ENCODE data around the gene TSPAN19.
A peak's percentile ranks its signal among the peaks of the same experiment; 100 is the strongest.
"Not testable (repeated sequence)": the region's sequence is repeated elsewhere in the genome, so short reads cannot be mapped to it uniquely, and the experiment has no call there.

The TSPAN19 gene

DNA sequence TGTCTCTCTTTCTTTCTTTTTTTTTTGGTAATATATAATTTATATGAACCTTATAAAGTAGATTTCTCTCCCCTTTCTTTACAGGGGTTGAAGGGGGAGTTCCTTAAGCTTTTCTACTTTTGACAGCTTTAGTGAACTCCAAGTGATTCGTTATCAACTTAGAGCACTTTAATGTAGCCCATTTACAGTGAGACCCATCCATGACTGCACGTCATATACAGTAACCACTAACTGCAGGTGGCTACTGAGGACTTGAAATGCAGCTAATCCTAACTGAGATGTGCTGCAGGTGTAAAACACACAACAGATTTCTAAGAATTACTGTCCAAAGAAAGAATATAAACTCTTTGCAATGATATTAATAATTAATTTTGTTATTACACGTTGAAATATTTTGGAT lies 656 bp upstream of the TSPAN19 start:
- Histone ChIP-seq H3K4me3 (ENCODE audit: low read depth in 1 of 2, low read length in 2 of 2) (peak overlapping the region in 1 of 2 donors; percentile 68), H3K4me1 (ENCODE audit: insufficient read depth, low read length) (no peaks in the 10 kb centered on the region), H3K27ac (ENCODE audit: low read depth, low read length) (no peak overlapping the region), H3K9ac (ENCODE audit: low read length) (no peak overlapping the region), H3K36me3 (ENCODE audit: insufficient read depth, low read length) (no peaks in the 10 kb centered on the region), H3K27me3 (ENCODE audit: control insufficient read depth in 1 of 2, insufficient read depth in 2 of 2, low read length in 2 of 2) (no peaks in the 10 kb centered on the region), H3K9me3 (ENCODE audit: low read length) (no peaks in the 10 kb centered on the region)

DNA sequence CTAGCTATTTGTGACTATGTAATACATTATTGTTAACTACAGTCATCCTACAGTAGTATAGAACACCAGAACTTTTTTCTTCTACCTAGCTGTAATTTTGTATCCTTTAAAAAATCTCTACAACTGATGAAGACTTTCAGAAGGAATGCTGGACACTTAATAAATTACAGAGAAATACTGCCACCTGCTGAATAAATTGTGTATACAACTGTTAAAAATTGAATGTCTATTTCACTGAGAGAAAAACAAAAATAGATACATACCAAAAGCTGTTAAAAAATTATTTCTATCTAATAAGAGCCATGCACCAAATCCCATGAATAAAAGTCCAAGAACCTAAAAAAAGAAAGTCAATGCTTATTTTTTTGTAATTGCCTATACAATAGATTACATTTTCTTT lies 6.6 kb downstream of the TSPAN19 start:
- Histone ChIP-seq H3K9me3 (ENCODE audit: low read length) (no peaks in the 10 kb centered on the region), H3K27me3 (ENCODE audit: control insufficient read depth in 1 of 2, insufficient read depth in 2 of 2, low read length in 2 of 2) (no peaks in the 10 kb centered on the region), H3K4me1 (ENCODE audit: insufficient read depth, low read length) (no peaks in the 10 kb centered on the region), H3K36me3 (ENCODE audit: insufficient read depth, low read length) (no peaks in the 10 kb centered on the region), H3K27ac (ENCODE audit: low read depth, low read length) (no peak overlapping the region), H3K4me3 (ENCODE audit: low read depth in 1 of 2, low read length in 2 of 2) (no peak overlapping the region), H3K9ac (ENCODE audit: low read length) (no peak overlapping the region)

DNA sequence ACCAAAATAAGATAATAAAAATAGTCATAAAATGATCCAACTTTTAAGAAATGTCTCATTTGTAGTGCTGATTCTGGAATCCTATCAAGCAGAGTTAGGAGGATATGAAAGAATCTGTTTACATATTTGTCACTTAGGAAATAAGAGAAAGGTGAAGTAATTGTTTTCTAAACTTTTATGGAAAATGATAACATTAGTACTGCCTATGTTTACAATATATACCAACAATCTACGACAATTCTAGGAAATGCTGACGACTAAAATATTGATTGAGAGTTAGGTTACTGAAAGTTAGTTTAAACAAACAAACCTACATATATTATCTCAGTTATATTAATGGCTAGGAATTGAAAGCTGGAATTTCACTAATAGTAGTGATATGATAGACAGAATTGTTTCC lies 18.0 kb downstream of the TSPAN19 start:
- H3K4me3 ChIP-seq (ENCODE audit: low read depth in 1 of 2, low read length in 2 of 2) = no peak overlapping the region
- H3K4me1 ChIP-seq (ENCODE audit: insufficient read depth, low read length) = no peaks in the 10 kb centered on the region
- H3K9me3 ChIP-seq (ENCODE audit: low read length) = no peaks in the 10 kb centered on the region
- no peaks in the 10 kb centered on the region for H3K27me3 ChIP-seq (ENCODE audit: control insufficient read depth in 1 of 2, insufficient read depth in 2 of 2, low read length in 2 of 2)
- H3K27ac ChIP-seq (ENCODE audit: low read depth, low read length) = no peak overlapping the region
- no peak overlapping the region for H3K9ac ChIP-seq (ENCODE audit: low read length)
- no peaks in the 10 kb centered on the region for H3K36me3 ChIP-seq (ENCODE audit: insufficient read depth, low read length)

DNA sequence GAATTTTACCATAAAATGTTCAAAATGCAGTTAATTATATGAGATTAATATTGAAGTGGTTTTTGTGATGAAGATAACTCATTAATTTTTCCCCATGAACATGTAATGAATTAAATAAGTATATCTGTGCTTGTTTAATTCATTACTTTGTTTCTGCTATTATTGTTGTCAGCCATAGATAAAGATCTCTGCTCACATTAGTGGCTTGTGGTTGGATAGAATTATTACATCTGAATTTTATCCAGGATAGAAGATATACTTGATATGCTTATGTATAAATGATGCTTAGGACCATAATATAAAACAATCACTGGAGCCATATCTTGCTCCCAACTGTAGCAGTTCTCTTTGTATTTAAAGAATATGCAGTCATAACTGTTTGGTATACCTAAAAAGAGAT lies 18.5 kb downstream of the TSPAN19 start:
- Histone ChIP-seq H3K27me3 (ENCODE audit: control insufficient read depth in 1 of 2, insufficient read depth in 2 of 2, low read length in 2 of 2) (no peaks in the 10 kb centered on the region), H3K9me3 (ENCODE audit: low read length) (no peaks in the 10 kb centered on the region), H3K9ac (ENCODE audit: low read length) (no peak overlapping the region), H3K4me3 (ENCODE audit: low read depth in 1 of 2, low read length in 2 of 2) (no peak overlapping the region), H3K27ac (ENCODE audit: low read depth, low read length) (no peak overlapping the region), H3K4me1 (ENCODE audit: insufficient read depth, low read length) (no peaks in the 10 kb centered on the region), H3K36me3 (ENCODE audit: insufficient read depth, low read length) (no peaks in the 10 kb centered on the region)

DNA sequence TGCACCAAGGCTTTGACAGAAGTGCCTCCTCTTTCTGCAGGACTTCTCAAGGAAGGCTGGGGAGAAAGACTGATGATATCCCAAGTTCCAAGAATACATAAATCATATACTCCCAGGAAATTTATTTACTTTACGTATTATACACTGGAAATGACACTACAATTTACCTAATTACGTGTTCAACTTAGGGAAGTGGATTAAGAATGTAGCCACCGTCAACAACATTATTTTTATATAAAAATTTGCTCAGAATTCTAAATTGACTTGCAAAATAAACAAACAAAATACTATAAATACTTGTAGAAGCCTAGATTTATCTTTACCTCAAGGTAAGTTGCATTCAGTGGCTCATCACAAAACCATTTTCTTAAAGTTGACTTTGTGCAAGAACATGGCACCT lies 18.9 kb downstream of the TSPAN19 start:
- no peak overlapping the region for H3K4me3 ChIP-seq (ENCODE audit: low read depth in 1 of 2, low read length in 2 of 2)
- H3K27ac ChIP-seq (ENCODE audit: low read depth, low read length) = no peak overlapping the region
- no peaks in the 10 kb centered on the region for H3K27me3 ChIP-seq (ENCODE audit: control insufficient read depth in 1 of 2, insufficient read depth in 2 of 2, low read length in 2 of 2)
- no peaks in the 10 kb centered on the region for H3K9me3 ChIP-seq (ENCODE audit: low read length)
- H3K36me3 ChIP-seq (ENCODE audit: insufficient read depth, low read length) = no peaks in the 10 kb centered on the region
- no peak overlapping the region for H3K9ac ChIP-seq (ENCODE audit: low read length)
- H3K4me1 ChIP-seq (ENCODE audit: insufficient read depth, low read length) = no peaks in the 10 kb centered on the region

DNA sequence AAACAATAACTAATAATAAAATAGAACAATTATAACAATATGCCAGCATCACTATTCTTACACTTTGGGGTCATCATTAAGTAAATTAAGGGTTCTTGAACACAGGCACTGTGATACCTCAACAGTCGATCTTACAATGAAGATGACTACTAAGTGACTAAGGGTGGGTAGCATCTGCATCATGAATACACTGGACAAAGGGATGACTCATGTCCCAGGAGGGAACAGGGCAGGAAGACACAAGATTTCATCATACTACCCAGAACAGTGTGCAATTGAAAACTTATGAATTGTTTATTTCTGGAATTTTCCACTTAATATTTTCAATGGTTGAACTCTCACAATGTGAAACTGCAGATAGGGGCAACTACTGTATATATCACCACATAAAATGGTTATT lies 19.7 kb downstream of the TSPAN19 start:
- no peaks in the 10 kb centered on the region for H3K9me3 ChIP-seq (ENCODE audit: low read length)
- H3K9ac ChIP-seq (ENCODE audit: low read length) = no peak overlapping the region
- no peak overlapping the region for H3K4me3 ChIP-seq (ENCODE audit: low read depth in 1 of 2, low read length in 2 of 2)
- H3K27ac ChIP-seq (ENCODE audit: low read depth, low read length) = no peak overlapping the region
- H3K27me3 ChIP-seq (ENCODE audit: control insufficient read depth in 1 of 2, insufficient read depth in 2 of 2, low read length in 2 of 2) = no peaks in the 10 kb centered on the region
- H3K36me3 ChIP-seq (ENCODE audit: insufficient read depth, low read length) = no peaks in the 10 kb centered on the region
- H3K4me1 ChIP-seq (ENCODE audit: insufficient read depth, low read length) = no peaks in the 10 kb centered on the region

DNA sequence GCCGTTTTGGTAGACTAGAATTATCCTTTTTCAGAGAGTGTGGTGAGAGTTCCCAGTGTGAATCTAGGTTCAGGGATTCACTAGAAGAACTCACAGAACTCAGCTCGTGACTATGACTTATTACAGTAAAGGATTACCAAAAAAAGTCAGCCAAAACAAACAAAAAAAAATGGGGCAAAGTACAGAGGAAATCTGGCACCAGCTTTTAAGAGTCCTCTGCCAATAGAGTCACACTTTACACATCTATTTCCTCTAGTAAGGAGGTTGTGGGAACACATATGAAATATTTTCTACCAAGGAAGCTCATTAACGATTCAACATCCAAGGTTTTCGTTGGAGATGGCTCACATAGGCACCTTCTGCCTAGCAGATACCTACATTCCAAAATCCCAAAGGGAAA lies 28.2 kb downstream of the TSPAN19 start:
- Histone ChIP-seq H3K36me3 (ENCODE audit: insufficient read depth, low read length) (no peaks in the 10 kb centered on the region), H3K9ac (ENCODE audit: low read length) (no peak overlapping the region), H3K27ac (ENCODE audit: low read depth, low read length) (no peak overlapping the region), H3K4me1 (ENCODE audit: insufficient read depth, low read length) (no peaks in the 10 kb centered on the region), H3K4me3 (ENCODE audit: low read depth in 1 of 2, low read length in 2 of 2) (no peak overlapping the region), H3K9me3 (ENCODE audit: low read length) (no peaks in the 10 kb centered on the region), H3K27me3 (ENCODE audit: control insufficient read depth in 1 of 2, insufficient read depth in 2 of 2, low read length in 2 of 2) (no peaks in the 10 kb centered on the region)

DNA sequence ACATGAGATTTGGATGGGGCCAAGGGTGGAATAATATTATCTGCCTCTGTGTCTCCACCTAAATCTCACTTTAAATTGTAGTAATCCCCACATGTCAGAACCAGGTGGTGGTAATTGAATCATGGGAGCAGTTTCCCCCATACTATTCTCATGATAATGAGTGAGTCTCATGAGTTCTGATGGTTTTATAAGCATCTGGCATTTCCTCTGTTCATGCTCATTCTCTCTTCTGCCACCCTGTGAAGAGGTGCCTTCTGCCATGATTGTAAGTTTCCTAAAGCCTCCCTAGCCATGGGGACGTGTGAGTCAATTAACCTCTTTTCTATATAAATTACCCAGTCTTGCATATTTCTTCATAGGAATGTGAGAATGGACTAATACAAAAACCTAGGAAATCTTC lies 29.9 kb downstream of the TSPAN19 start:
- Histone ChIP-seq H3K9ac (ENCODE audit: low read length) (no peak overlapping the region), H3K9me3 (ENCODE audit: low read length) (no peaks in the 10 kb centered on the region), H3K4me1 (ENCODE audit: insufficient read depth, low read length) (no peaks in the 10 kb centered on the region), H3K36me3 (ENCODE audit: insufficient read depth, low read length) (no peaks in the 10 kb centered on the region), H3K27ac (ENCODE audit: low read depth, low read length) (no peak overlapping the region), H3K4me3 (ENCODE audit: low read depth in 1 of 2, low read length in 2 of 2) (no peak overlapping the region), H3K27me3 (ENCODE audit: control insufficient read depth in 1 of 2, insufficient read depth in 2 of 2, low read length in 2 of 2) (no peaks in the 10 kb centered on the region)

DNA sequence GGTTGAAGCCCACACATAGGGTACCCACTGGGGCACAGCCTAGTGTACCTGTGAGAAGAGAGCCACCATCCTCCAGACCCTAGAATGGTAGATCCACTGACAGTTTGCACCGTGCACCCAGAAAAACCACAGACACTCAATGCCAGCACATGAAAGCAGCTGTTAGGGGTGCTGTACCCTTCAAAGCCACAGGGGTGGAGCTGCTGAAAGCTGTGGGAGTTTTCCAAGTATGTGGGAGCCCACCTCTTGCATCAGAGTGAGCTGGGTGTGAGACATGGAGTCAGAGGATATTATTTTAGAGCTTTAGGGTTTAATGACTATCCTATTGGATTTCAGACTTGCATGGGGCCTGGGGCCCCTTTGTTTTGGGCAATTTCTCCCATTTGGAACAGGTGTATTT lies 30.5 kb downstream of the TSPAN19 start:
- Histone ChIP-seq H3K27me3 (ENCODE audit: control insufficient read depth in 1 of 2, insufficient read depth in 2 of 2, low read length in 2 of 2) (no peaks in the 10 kb centered on the region), H3K9ac (ENCODE audit: low read length) (no peak overlapping the region), H3K9me3 (ENCODE audit: low read length) (no peaks in the 10 kb centered on the region), H3K4me3 (ENCODE audit: low read depth in 1 of 2, low read length in 2 of 2) (no peak overlapping the region), H3K27ac (ENCODE audit: low read depth, low read length) (no peak overlapping the region), H3K4me1 (ENCODE audit: insufficient read depth, low read length) (no peaks in the 10 kb centered on the region), H3K36me3 (ENCODE audit: insufficient read depth, low read length) (no peaks in the 10 kb centered on the region)

DNA sequence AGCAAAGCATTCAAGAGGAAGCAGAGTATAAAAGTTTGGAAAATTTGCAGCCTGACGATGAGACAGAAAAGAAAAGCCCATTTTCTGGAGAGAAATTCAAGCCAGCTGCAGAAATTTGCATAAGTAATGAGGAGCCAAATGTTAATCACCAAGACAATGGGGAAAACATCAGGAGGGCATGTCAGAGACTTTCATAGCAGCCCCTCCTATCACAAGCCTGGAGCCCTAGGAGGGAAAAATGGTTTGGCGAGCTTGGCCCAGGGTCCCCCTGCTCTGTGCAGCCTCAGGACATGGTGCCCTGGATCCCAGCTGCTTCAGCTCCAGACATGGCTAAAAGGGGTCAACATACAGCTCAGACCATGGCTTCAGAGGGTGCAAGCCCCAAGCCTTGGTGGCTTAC lies 31.0 kb downstream of the TSPAN19 start:
- not testable (repeated sequence) for H3K27me3 ChIP-seq (ENCODE audit: control insufficient read depth in 1 of 2, insufficient read depth in 2 of 2, low read length in 2 of 2); H3K9ac ChIP-seq (ENCODE audit: low read length); H3K4me1 ChIP-seq (ENCODE audit: insufficient read depth, low read length); H3K4me3 ChIP-seq (ENCODE audit: low read depth in 1 of 2, low read length in 2 of 2); H3K9me3 ChIP-seq (ENCODE audit: low read length); H3K36me3 ChIP-seq (ENCODE audit: insufficient read depth, low read length); H3K27ac ChIP-seq (ENCODE audit: low read depth, low read length)

DNA sequence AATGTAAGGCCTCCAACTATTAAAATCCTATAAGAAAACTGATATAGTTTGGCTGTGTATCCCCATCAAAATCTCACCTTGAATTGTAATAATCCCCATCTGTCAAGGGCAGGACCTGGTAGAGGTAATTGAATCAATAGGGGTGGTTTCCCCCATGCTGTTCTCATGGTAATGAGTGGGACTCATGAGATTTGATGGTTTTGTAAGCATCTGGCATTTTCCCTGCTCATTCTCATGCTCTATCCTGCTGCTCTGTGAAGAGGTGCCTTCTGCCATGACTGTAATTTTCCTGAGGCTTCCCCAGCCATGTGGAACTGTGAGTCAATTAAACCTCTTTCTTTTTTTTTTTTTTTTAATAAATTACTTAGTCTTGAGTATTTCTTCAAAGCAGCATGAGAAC lies 31.9 kb downstream of the TSPAN19 start:
- H3K27ac ChIP-seq (ENCODE audit: low read depth, low read length) = no peak overlapping the region
- no peak overlapping the region for H3K4me3 ChIP-seq (ENCODE audit: low read depth in 1 of 2, low read length in 2 of 2)
- H3K4me1 ChIP-seq (ENCODE audit: insufficient read depth, low read length) = no peaks in the 10 kb centered on the region
- H3K9ac ChIP-seq (ENCODE audit: low read length) = no peak overlapping the region
- no peaks in the 10 kb centered on the region for H3K9me3 ChIP-seq (ENCODE audit: low read length)
- H3K27me3 ChIP-seq (ENCODE audit: control insufficient read depth in 1 of 2, insufficient read depth in 2 of 2, low read length in 2 of 2) = no peaks in the 10 kb centered on the region
- no peaks in the 10 kb centered on the region for H3K36me3 ChIP-seq (ENCODE audit: insufficient read depth, low read length)

DNA sequence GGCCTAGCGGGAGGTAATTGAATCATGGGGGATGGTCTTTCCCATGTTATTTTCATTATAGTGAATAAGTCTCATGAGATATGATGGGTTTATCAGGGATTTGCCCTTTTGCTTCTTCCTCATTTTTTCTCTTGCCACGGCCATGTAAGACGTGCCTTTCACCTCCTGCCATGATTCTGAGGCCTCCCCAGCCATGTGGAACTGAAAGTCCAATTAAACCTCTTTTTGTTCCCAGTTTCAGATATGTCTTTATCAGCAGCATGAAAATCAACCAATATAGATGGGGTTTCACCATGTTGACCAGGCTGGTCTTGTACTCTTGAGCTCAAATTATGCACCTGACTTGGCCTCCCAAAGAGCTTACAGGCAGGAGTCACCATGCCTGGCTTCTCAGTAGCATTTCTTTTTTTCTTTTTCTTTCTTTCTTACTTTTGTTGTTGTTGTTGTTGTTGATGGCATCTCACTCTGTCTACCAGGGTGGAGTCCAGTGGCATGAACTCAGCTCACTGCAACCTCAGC lies 33.2 kb downstream of the TSPAN19 start:
- Histone ChIP-seq H3K9ac (ENCODE audit: low read length) (no peak overlapping the region), H3K4me3 (ENCODE audit: low read depth in 1 of 2, low read length in 2 of 2) (no peak overlapping the region), H3K4me1 (ENCODE audit: insufficient read depth, low read length) (no peaks in the 10 kb centered on the region), H3K27me3 (ENCODE audit: control insufficient read depth in 1 of 2, insufficient read depth in 2 of 2, low read length in 2 of 2) (no peaks in the 10 kb centered on the region), H3K36me3 (ENCODE audit: insufficient read depth, low read length) (no peaks in the 10 kb centered on the region), H3K9me3 (ENCODE audit: low read length) (no peaks in the 10 kb centered on the region), H3K27ac (ENCODE audit: low read depth, low read length) (no peak overlapping the region)

Measured in muscle layer of colon (tissue), 2 donors.